Thyroid gland (tissue), 4 donors: ENCODE measurements around the gene PITPNC1. TPM values are rescaled to one million over a fixed set of nuclear protein-coding genes. Genes with fewer than 3 reads are reported as not detected.
A peak's percentile ranks its signal among the peaks of the same experiment; 100 is the strongest.
"Not testable (repeated sequence)": the region's sequence is repeated elsewhere in the genome, so short reads cannot be mapped to it uniquely, and the experiment has no call there.

ENCODE experiments used
- DNase-seq, 2 donors: peaks; one replicate each; pipeline ENCODE4 v3.0.0-alpha.2; 2019
- H3K27ac ChIP-seq, 3 donors: fragments of 200-600 bp; sonication (generic); 1 replicate in 2 of 3; 2 replicates in 1 of 3; pipeline ENCODE4 v1.5.1; 2016 to 2019; ENCODE audit warnings: mild to moderate bottlenecking in 1 of 3, moderate library complexity in 1 of 3
- H3K27me3 ChIP-seq: fragments of 200-600 bp; sonication (generic); one replicate; pipeline ENCODE4 v1.5.1; 2019
- H3K36me3 ChIP-seq, 2 donors: fragments of 200-600 bp; sonication (generic); one replicate each; pipeline ENCODE4 v1.5.1; 2016 to 2019
- H3K4me1 ChIP-seq, 2 donors: fragments of 200-600 bp; sonication (generic); one replicate each; pipeline ENCODE4 v1.5.1; 2017 to 2019
- H3K4me3 ChIP-seq, 3 donors: fragments of 200-600 bp; sonication (generic); replicated peaks in 1 of 3; 1 replicate in 2 of 3; 2 replicates in 1 of 3; pipeline ENCODE4 v1.5.1; 2016; ENCODE audit warnings: mild to moderate bottlenecking in 1 of 3
- H3K9me3 ChIP-seq: fragments of 200-600 bp; sonication (generic); one replicate; pipeline ENCODE4 v1.5.1; 2017
- POLR2A ChIP-seq, 2 donors: fragments of 450-650 bp; IDR thresholded peaks; one replicate each; pipeline ENCODE4 v1.6.1; 2017; ENCODE audit warnings: antibody characterized with exemption in 2 of 2, mild to moderate bottlenecking in 2 of 2, moderate library complexity in 1 of 2
- WGBS, 2 donors: methylation state at CpG; one replicate each; pipeline ENCODE4 v1.1.5; 2017; 5-methylcytosine and 5-hydroxymethylcytosine counted together
- intact Hi-C: fragments of 100-400 bp; cut with DNase I; formaldehyde crosslinking; loops from one replicate; pipeline ENCODE4 v1.15.1; 2023
- total RNA-seq, 4 donors: library from RNA; depleted of rRNA; stranded (reverse); fragments of >200 nt; gene quantifications; one replicate each; pipeline ENCODE4 v1.2.3, GENCODE V29; 2016
- TF ChIP-seq, protein P1 (sequence below), 6 experiments: fragments of 200-600 bp in 3 of 6; fragments of 450-650 bp in 3 of 6; sonication (generic) in 3 of 6; IDR thresholded peaks; one replicate each; pipeline ENCODE4 v1.5.1; 2016 to 2019; ENCODE audit warnings: antibody characterized with exemption in 6 of 6, mild to moderate bottlenecking in 2 of 6, inconsistent platforms in 1 of 6, moderate library complexity in 1 of 6

The PITPNC1 gene
- total RNA-seq, 4 donors from 2014 or later, result 3.6 to 14.2 (median 7.3) TPM

- Histone ChIP-seq H3K27ac (no peak overlapping the region), H3K9me3 (no peaks in the 10 kb centered on the region), H3K4me3 (no peak overlapping the region), H3K27me3 (no peaks in the 10 kb centered on the region), H3K36me3 (no peaks in the 10 kb centered on the region), H3K4me1 (no peaks in the 10 kb centered on the region)
- TF ChIP-seq POLR2A (IDR thresholded peaks at IDR 0.05), result no peak
- TF ChIP-seq, protein P1, sequence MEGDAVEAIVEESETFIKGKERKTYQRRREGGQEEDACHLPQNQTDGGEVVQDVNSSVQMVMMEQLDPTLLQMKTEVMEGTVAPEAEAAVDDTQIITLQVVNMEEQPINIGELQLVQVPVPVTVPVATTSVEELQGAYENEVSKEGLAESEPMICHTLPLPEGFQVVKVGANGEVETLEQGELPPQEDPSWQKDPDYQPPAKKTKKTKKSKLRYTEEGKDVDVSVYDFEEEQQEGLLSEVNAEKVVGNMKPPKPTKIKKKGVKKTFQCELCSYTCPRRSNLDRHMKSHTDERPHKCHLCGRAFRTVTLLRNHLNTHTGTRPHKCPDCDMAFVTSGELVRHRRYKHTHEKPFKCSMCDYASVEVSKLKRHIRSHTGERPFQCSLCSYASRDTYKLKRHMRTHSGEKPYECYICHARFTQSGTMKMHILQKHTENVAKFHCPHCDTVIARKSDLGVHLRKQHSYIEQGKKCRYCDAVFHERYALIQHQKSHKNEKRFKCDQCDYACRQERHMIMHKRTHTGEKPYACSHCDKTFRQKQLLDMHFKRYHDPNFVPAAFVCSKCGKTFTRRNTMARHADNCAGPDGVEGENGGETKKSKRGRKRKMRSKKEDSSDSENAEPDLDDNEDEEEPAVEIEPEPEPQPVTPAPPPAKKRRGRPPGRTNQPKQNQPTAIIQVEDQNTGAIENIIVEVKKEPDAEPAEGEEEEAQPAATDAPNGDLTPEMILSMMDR (IDR thresholded peaks at IDR 0.05), result no peak
- intact Hi-C loops, result no loop called here
- WGBS, 2 donors, result 83 to 84% methylated on average over 8 of the region's 8 CpGs
- DNase-seq, result no peak
Observed at GRCh38 chr17:67577429-67578141, 200.5 kb downstream of the PITPNC1 start.

DNA sequence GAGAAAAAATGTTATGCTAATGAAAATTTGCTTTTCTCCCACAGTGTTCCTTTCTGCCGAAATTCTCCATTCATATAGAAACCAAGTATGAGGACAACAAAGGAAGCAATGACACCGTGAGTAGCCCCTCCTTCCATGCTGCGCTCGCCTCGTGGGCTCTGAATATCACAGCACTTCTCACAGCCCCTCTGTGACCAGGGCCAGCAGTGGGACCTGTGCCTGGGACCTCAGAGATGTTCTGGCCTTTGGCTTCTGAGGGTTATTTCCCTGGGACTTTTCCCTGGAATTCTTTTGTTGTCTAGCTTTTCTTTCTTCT is 201.0 kb downstream of the PITPNC1 start:
- Histone ChIP-seq H3K27ac (peak overlapping the region in 1 of 3 donors; percentile 26), H3K4me3 (no peak overlapping the region), H3K36me3 (no peaks in the 10 kb centered on the region), H3K9me3 (no peaks in the 10 kb centered on the region), H3K4me1 (no peaks in the 10 kb centered on the region), H3K27me3 (no peaks in the 10 kb centered on the region)
- WGBS, 2 donors, result 82 to 88% methylated on average over 5 of the region's 5 CpGs
- intact Hi-C loops, result no loop called here
- DNase-seq, result no peak
- TF ChIP-seq, protein P1 (IDR thresholded peaks at IDR 0.05), result no peak
- no peak for TF ChIP-seq POLR2A (IDR thresholded peaks at IDR 0.05)

GRCh38 chr17:67578679-67579405 is 201.8 kb downstream of the PITPNC1 start:
- H3K4me1 ChIP-seq, DNase-seq, intact Hi-C loops, H3K36me3 ChIP-seq, H3K27ac ChIP-seq, H3K27me3 ChIP-seq, H3K4me3 ChIP-seq, H3K9me3 ChIP-seq: not testable (repeated sequence)
- 91 to 95% methylated on average over 9 of the region's 9 CpGs for WGBS, 2 donors

- Histone ChIP-seq H3K9me3 (no peaks in the 10 kb centered on the region), H3K4me3 (no peak overlapping the region), H3K36me3 (no peaks in the 10 kb centered on the region), H3K27me3 (no peaks in the 10 kb centered on the region), H3K27ac (no peak overlapping the region), H3K4me1 (no peaks in the 10 kb centered on the region)
- peak; percentile 73 to 79 for DNase-seq
- no peak for TF ChIP-seq POLR2A (IDR thresholded peaks at IDR 0.05)
- intact Hi-C loops, result no loop called here
- WGBS, 2 donors, result 60 to 64% methylated on average over 6 of the region's 6 CpGs
Observed at GRCh38 chr17:67582673-67583081, 205.6 kb downstream of the PITPNC1 start.

- Histone ChIP-seq H3K27me3 (no peaks in the 10 kb centered on the region), H3K36me3 (no peaks in the 10 kb centered on the region), H3K9me3 (no peaks in the 10 kb centered on the region), H3K4me3 (no peak overlapping the region), H3K27ac (no peak overlapping the region), H3K4me1 (no peaks in the 10 kb centered on the region)
- intact Hi-C loops, result no loop called here
- no peak for DNase-seq
- TF ChIP-seq, protein P1 (IDR thresholded peaks at IDR 0.05), result no peak
- no peak for TF ChIP-seq POLR2A (IDR thresholded peaks at IDR 0.05)
- WGBS, 2 donors, result 88 to 89% methylated on average over 4 of the region's 4 CpGs
Observed at GRCh38 chr17:67585077-67585602, 208.1 kb downstream of the PITPNC1 start.

DNA sequence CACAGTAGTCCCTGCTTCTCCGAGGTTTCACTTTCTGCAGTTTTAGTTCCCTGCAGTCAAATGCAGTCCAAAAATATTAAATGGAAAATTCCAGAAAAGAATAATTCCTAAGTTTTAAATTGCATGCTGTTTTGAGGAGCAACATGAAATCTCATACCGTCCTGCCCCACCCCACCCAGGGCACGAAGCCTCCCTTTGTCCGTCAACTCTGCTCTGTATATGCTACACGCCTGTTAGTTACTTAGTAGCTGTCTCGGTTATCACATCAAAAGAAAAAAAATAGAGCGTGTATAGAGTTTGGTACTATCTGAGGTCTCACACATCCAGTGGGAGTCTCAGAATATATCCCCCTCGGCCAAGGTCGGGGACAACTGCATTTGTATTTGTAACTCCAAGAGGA is 211.2 kb downstream of the PITPNC1 start:
- intact Hi-C loops, result no loop called here

More for the DNA sequence above, 211.2 kb downstream of the PITPNC1 start:
- Histone ChIP-seq H3K9me3 (no peaks in the 10 kb centered on the region), H3K4me3 (no peak overlapping the region), H3K36me3 (no peaks in the 10 kb centered on the region), H3K4me1 (no peaks in the 10 kb centered on the region), H3K27ac (no peak overlapping the region), H3K27me3 (no peaks in the 10 kb centered on the region)
- no peak for DNase-seq
- TF ChIP-seq POLR2A (IDR thresholded peaks at IDR 0.05), result no peak
- TF ChIP-seq, protein P1 (IDR thresholded peaks at IDR 0.05), result no peak
- 91 to 92% methylated on average over 9 of the region's 9 CpGs for WGBS, 2 donors
